EL (cell line): ENCODE results near the gene NME8.
"Not testable (repeated sequence)": the region's sequence is repeated elsewhere in the genome, so short reads cannot be mapped to it uniquely, and the experiment has no call there.

ENCODE experiments used
- DNase-seq: peaks from one replicate; pipeline ENCODE4 v3.0.0-alpha.2; 2016

Gene NME8, protein sequence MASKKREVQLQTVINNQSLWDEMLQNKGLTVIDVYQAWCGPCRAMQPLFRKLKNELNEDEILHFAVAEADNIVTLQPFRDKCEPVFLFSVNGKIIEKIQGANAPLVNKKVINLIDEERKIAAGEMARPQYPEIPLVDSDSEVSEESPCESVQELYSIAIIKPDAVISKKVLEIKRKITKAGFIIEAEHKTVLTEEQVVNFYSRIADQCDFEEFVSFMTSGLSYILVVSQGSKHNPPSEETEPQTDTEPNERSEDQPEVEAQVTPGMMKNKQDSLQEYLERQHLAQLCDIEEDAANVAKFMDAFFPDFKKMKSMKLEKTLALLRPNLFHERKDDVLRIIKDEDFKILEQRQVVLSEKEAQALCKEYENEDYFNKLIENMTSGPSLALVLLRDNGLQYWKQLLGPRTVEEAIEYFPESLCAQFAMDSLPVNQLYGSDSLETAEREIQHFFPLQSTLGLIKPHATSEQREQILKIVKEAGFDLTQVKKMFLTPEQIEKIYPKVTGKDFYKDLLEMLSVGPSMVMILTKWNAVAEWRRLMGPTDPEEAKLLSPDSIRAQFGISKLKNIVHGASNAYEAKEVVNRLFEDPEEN

DNA sequence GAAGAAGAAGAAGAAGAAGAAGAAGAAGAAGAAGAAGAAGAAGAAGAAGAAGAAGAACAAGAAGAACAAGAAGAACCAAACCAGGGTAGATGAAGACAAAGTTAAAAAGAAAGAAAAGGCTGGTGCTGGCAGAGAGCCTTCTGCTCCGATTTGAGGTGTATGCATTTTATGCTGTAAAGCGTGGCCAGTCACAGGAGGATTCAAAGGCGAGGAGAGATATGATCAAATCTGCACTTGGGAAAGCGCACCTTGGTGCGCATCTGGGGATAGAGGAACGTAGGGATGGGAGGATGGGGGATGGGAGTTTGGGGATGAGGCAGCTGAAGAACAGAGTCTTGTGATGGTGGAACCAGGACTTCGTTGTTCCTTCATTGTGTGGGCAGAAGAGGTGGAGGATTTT lies at the start of gene NME8:
NME8 (plus strand) TSS at position 301 of the 400 bp plus-strand sequence. CDS start 1,670 bp downstream, outside the sequence.
- DNase-seq, result no peak

GRCh38 chr7:37806152-37806551 lies 42.2 kb upstream of the NME8 start:
- no peak for DNase-seq

DNA sequence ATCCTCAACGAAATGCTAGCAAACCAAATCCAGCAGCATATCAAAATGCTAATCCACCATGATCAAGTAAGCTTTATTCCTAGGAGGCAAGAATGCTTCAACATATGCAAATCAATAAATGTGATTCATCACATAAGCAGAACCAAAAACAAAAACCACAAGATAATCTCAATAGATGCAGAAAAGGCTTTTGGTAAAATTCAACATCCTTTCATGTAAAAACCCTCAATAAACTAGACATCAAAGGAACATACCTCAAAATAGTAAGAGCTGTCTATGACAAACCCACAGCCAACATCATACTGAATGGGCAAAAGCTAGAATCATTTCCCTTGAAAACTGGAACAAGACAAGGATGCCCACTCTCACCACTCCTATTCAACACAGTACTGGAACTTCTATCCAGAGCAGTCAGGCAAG lies 36.2 kb upstream of the NME8 start:
- DNase-seq, result not testable (repeated sequence)

DNA sequence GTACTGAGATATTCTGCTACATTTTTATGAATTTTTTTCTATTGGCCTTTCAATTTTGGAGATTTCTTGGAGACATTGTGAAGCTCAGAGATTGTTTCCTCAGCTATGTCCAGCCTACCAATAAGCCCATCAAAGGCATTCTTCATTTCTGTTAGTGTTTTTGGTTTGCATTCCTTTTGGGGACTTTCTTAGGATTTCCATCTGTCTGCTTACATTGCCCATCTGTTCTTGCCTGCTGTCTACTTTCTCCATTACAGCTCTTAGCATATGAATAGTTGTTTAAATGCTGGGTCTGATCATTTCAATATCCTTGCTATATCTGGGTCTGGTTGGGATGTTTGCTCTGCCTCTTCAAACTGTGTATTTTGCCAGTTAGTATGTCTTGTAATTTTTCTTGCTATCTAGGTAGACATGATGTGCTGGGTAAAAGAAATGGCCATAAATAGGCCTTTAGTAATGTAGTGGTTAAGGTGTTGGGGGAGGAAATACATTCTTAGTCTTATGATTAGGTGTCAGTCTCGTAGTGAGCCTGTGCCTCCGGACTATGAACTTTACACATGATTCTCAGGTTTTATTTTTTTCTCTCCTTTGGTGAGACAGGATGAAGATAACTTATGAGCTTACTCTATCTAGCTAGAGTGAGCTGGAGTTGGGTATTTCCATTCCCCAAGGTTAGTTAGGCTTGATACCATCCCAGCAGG lies 32.6 kb upstream of the NME8 start:
- DNase-seq, result no peak

GRCh38 chr7:37816922-37817590 lies 31.3 kb upstream of the NME8 start:
- DNase-seq, result no peak

GRCh38 chr7:37817591-37817960 lies 30.8 kb upstream of the NME8 start:
- DNase-seq, result no peak

DNA sequence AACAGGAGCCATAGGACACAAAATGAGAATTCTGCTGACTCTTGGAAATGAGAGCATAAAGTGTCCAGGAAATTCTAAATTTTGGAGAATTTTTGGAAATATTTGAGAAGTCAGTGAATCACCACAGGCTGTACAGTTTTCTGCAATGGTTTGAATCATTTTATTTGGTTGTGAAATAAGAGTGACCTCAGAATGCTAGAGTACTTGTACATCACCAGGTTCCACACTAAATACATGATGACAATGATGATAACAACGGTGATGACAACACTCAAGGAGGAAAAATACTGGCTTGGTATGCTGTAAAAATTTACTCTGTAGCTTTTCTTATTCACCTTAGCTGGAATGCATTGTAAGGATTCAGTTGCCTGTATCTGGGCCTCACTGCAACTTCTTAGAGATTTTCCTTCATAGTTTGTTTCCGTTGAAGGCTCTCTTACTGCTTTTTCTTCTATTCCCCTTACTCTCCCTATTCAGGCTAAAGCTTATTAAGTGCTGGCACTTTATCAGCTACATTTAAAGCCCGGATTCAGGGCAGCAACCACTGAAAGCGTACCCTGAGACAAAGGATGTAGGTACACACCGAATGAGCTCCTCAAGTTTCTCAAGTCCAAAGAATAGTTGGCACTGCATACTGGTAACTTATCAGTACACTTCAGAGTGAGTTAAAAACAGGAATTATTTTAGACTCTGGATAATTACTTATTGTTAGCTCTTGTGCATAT lies 30.2 kb upstream of the NME8 start:
- DNase-seq, result no peak

- DNase-seq, result no peak
Observed at GRCh38 chr7:37820708-37821468, 27.5 kb upstream of the NME8 start.

DNA sequence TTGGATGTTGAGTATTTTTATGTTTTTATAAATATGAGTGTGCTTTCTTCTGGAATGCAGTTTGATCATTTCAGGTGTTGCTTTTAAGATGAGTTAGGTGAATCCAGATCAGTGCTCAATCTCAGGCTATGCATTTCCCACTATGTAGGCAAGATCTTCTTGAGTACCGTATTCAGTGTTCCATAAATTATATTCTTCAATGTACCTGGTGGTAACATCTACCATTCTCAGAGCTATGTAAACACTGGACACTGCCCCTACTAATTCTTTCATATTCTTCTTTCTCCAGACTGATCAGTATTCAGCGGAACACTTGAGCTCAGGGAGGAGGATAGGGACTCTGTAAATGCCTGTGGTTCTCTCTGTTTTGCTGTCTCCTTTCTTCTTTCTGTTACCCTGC lies 25.5 kb upstream of the NME8 start:
- no peak for DNase-seq

DNA sequence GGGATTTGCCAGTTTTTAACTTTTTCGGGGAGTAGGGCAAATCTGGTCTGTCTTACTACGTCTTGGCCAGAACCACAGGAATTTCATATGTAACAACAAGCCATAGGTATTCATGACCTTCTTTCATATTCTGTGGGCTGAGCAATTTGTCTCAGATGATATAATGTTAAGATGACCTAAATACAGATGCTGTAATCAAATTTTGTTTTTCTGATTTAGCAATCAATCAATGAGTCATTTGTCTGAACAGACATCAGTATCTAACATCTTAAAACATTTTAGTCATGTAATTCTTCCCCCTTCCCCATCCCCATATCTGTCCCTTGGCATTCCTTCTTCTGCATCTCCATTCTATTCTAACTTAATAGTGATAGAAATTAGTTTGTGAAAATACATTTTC lies 24.8 kb upstream of the NME8 start:
- no peak for DNase-seq

DNA sequence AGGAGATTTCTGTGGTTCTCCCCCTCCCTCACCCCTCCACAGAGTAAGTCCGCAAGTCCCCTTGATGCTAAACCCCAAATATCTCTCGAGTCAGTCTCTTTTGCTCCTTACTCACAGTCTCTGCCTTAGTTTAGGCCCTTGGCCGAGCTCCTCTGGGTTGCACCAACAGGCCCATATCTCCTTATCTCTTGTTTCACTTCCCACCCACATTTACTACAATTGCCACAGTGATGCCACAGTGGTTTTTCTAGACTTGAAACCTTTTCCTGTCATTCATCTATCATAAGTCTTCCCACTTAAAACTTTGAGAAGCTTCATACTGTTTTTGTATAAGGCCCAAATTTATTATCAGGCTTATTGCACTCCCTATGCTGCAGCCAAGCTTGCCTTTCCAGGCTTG lies 23.4 kb upstream of the NME8 start:
- no peak for DNase-seq

- DNase-seq, result no peak
Observed at GRCh38 chr7:37826825-37827224, 21.6 kb upstream of the NME8 start.

- DNase-seq, result no peak
Observed at GRCh38 chr7:37831244-37831643, 17.2 kb upstream of the NME8 start.

DNA sequence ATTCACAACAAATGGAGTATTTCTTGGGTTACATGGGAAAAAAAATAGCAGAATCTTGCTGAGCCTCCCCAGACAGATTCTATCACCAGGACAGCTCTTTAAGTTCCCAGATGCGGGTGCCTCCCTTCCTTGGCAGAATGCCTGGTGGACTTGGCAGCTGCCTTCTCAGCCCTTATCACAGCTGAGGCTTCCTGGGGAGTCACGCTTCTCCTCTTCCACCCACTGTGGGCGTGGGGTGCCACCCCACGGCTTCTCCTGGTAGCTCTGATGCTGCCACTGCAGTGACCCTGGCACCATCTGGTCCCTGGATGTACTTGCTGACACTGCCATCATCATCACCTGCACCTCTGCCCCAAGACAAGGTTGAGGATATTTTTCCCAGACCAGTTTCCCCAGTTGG lies 16.2 kb upstream of the NME8 start:
- no peak for DNase-seq

DNA sequence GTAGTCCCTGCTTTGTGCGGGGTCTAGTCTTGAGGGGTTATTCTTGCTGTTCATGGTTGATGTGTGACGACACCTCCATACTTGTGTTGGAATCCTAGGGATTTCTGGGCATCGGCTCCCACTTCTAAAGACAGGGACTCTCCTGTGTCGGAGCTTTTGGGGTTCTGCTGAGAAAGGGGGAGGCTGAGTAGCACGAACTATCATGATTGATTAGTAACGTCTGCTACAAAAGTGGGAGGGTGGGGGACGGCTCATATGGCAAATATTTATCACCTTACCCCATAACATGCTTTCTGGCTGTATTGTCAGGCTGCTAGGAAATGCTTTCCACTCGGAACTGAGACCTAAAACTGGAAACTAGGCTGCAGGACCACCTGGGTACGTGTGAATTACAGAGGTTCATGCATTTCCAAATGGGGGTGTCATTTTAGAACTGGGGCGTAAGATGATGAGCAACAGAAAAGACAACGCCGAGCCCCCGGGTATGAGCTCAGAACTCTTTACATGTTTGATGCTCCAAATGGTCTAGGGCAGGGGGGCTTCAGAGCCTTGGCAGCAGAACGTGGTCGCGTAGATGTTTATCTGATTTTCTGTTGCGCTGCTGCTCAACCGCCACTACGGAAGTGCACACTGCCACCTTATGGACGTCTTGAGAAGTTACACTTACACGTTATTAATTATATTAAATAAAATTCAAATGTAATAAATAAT lies 15.1 kb upstream of the NME8 start:
- peak; percentile 13 for DNase-seq

DNA sequence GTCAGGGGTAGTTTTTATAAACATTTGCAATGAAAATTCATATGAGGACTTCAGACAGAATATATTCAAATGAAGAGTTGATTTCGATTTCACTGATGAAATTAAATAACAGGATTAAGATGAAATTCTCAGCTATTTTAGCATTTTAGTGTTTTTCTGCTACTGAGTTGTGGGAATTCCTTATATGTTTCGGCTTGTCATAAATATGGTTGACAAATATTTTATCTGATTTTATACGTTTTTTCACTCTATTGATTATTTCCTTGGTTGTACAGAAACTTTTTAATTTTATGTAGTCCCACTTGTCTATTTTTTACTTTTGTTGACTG lies 14.6 kb upstream of the NME8 start:
- DNase-seq, result no peak

- DNase-seq, result no peak
Observed at GRCh38 chr7:37853468-37853867, 5.1 kb downstream of the NME8 start.

GRCh38 chr7:37882086-37882485 lies 33.7 kb downstream of the NME8 start:
- no peak for DNase-seq

GRCh38 chr7:37893359-37893758 lies 45.0 kb downstream of the NME8 start:
- DNase-seq, result no peak

DNA sequence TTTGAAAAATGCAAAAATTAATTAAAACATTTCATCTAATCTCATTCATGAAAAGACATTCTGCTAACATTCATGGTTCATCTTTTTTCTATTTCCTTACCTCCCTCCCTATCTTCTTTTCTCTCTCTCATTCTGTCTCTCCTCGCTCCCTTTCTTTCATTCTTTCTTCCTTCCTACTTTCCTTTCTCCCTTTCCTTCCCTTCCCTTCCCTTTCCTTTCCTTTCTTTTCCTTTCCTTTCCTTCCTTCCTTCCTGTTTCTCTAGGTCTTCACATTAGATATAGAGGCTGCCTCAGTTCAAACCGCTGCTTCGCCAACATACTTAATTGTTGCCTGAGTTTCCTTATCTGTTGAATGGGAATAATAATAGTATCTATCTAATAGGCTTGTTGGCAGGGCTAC lies 46.3 kb downstream of the NME8 start:
- no peak for DNase-seq

- DNase-seq, result no peak
Observed at GRCh38 chr7:37899712-37900247, 51.4 kb downstream of the NME8 start.
